ENCODE data around the gene PURA. TPM values are rescaled to one million over a fixed set of nuclear protein-coding genes. Genes with fewer than 3 reads are reported as not detected.
"Not testable (repeated sequence)": the region's sequence is repeated elsewhere in the genome, so short reads cannot be mapped to it uniquely, and the experiment has no call there.

Gene PURA
- total RNA-seq, 2 experiments from 2014 or later: 14.7 to 15.1 TPM

GRCh38 chr5:140154710-140155381 is 40.9 kb downstream of the PURA start:
- not testable (repeated sequence) for H3K4me1 Mint-ChIP-seq, H3K27ac Mint-ChIP-seq

GRCh38 chr5:140157032-140157781 is 43.3 kb downstream of the PURA start:
- DNase-seq: peak; percentile 88
- no peaks in the 10 kb centered on the region for H3K36me3 Mint-ChIP-seq (ENCODE audit: low read depth)
- H3K27me3 Mint-ChIP-seq: no peaks in the 10 kb centered on the region
- H3K9me3 Mint-ChIP-seq: no peaks in the 10 kb centered on the region
- H3K4me1 Mint-ChIP-seq: peaks cover 9% of the 10 kb centered on the region
- POLR2A ChIA-PET: no interaction called here
- peak overlapping the region; percentile 8 for H3K27ac Mint-ChIP-seq
- CTCF ChIA-PET: interaction anchor here (0.9 to 3.7 kb wide), 6 partner anchors 11 to 201 kb away, joined by 4 to 32 read pairs (median 5); partner anchors contain the start of gene CYSTM1
- peak overlapping the region; percentile 50 for H3K4me3 Mint-ChIP-seq

More at GRCh38 chr5:140154710-140155381, 40.9 kb downstream of the PURA start:
- POLR2A ChIA-PET; H3K4me3 Mint-ChIP-seq; DNase-seq; H3K9me3 Mint-ChIP-seq; H3K27me3 Mint-ChIP-seq; H3K36me3 Mint-ChIP-seq (ENCODE audit: low read depth): not testable (repeated sequence)
- CTCF ChIA-PET: interaction anchor here (0.9 to 3.7 kb wide), 6 partner anchors 9 to 186 kb away, joined by 3 to 32 read pairs (median 4); no protein-coding TSS in a partner anchor

- Mint-ChIP-seq H3K27me3 (no peaks in the 10 kb centered on the region), H3K27ac (no peak overlapping the region), H3K9me3 (no peaks in the 10 kb centered on the region), H3K4me3 (no peak overlapping the region), H3K36me3 (ENCODE audit: low read depth) (no peaks in the 10 kb centered on the region), H3K4me1 (peaks cover 9% of the 10 kb centered on the region)
- CTCF ChIA-PET: interaction anchor here (0.7 to 2.4 kb wide), 9 partner anchors 10 to 192 kb away, joined by 3 to 12 read pairs (median 5); no protein-coding TSS in a partner anchor
- POLR2A ChIA-PET: interaction anchor here (1.7 kb wide), 1 partner anchor 52 kb away, joined by 4 read pairs; no protein-coding TSS in a partner anchor
- no peak for DNase-seq
These were observed 45.4 kb downstream of the PURA start for GRCh38 chr5:140159014-140159927.

DNA sequence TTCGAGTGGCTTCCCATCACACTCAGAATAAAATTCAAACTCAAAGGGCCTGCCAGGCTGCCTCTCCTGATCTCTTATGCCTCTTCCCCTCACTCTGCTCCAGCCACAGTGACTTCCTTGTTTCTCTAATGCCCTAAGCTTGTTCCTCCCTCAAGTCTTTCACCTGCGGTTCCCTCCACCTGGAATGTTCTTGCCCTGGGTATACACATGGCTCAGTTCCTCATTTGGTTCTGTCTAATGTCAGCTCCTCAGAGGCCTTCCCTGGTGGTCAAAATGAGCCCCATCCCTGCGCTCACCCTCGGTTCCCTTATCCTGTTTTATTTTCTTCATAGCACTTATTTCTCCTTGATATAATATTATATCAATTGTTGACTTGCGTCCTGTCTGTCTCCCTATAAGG is 48.4 kb downstream of the PURA start:
- DNase-seq: no peak
- Mint-ChIP-seq H3K9me3 (no peaks in the 10 kb centered on the region), H3K4me3 (no peak overlapping the region), H3K36me3 (ENCODE audit: low read depth) (no peaks in the 10 kb centered on the region), H3K27ac (no peak overlapping the region), H3K4me1 (peaks cover 2% of the 10 kb centered on the region), H3K27me3 (peaks cover 1% of the 10 kb centered on the region)
- POLR2A ChIA-PET: no interaction called here
- CTCF ChIA-PET: no interaction called here

DNA sequence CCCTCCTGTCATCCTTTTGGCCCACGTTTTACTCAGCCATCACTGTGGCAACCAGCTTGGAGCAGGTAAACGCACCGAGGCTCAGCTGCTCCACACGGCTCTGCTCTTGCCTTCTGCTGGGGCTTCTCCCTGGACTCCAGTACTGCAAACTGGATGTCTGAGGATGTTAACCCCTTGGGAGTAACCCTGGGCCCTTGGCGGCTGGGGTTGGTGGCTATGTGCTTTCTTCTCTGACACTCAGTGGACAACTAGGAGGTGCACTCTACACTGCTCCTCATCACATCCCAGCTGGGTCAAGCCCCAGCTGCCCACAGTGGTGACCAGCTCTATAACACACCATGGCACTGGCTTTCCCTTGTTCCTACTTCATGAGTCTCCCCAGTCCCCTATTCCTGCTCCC is 48.9 kb downstream of the PURA start:
- no peak for DNase-seq
- Mint-ChIP-seq H3K36me3 (ENCODE audit: low read depth) (no peaks in the 10 kb centered on the region), H3K9me3 (no peaks in the 10 kb centered on the region), H3K4me1 (no peaks in the 10 kb centered on the region), H3K27ac (no peak overlapping the region), H3K27me3 (peaks cover 2% of the 10 kb centered on the region), H3K4me3 (no peak overlapping the region)
- ChIA-PET POLR2A (no interaction called here), CTCF (no interaction called here)

GRCh38 chr5:140165101-140165922 is 51.4 kb downstream of the PURA start:
- Mint-ChIP-seq H3K9me3 (no peaks in the 10 kb centered on the region), H3K27ac (no peak overlapping the region), H3K36me3 (ENCODE audit: low read depth) (no peaks in the 10 kb centered on the region), H3K27me3 (peaks cover 2% of the 10 kb centered on the region), H3K4me3 (no peak overlapping the region), H3K4me1 (peaks cover 5% of the 10 kb centered on the region)
- ChIA-PET POLR2A (no interaction called here), CTCF (interaction anchor here (1.1 kb wide), 1 partner anchor 12 kb away, joined by 3 read pairs; no protein-coding TSS in a partner anchor)
- no peak for DNase-seq

DNA sequence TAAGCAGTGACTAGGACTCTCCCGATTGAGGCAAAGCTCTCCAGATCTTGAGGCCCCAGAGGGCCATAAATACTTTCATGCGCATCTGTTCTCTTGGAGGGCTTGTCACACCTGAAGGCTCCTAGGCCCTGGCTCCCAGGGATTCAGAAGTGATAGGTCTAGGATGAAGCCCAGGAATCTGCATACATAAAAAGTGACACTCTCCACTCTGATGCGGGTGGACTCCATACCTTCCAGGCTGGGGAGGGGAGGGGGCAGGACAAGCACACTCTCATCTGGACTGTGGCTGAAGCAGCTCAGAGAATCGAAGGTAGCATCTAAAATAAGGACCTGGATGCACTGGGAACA is 52.0 kb downstream of the PURA start:
- Mint-ChIP-seq H3K27me3 (peaks cover 2% of the 10 kb centered on the region), H3K27ac (no peak overlapping the region), H3K4me1 (peaks cover 5% of the 10 kb centered on the region), H3K36me3 (ENCODE audit: low read depth) (no peaks in the 10 kb centered on the region), H3K9me3 (no peaks in the 10 kb centered on the region), H3K4me3 (no peak overlapping the region)
- POLR2A ChIA-PET: no interaction called here
- CTCF ChIA-PET: interaction anchor here (1.1 to 1.9 kb wide), 2 partner anchors 12 to 20 kb away, joined by 3 to 7 read pairs; no protein-coding TSS in a partner anchor
- no peak for DNase-seq

DNA sequence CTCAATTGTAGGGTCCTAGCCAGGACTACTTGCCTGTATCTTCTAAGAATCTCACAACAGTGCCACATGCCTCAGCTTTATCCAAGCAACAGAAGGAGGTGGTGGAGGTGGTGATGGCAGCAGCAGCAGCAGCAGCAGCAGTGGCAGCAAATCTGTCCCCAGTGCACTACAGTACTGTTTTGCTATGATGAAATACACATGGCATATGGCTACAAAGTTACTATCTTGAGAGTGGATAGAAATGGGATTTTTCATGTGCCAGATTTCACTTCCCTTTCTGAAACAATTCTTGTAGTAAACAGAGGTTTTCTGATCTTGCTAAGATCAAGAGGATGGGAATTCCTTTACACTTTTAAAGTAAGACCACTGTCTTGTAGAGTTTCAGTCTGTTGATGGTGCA is 53.0 kb downstream of the PURA start:
- POLR2A ChIA-PET: no interaction called here
- peaks cover 5% of the 10 kb centered on the region for H3K4me1 Mint-ChIP-seq
- H3K27me3 Mint-ChIP-seq: peaks cover 2% of the 10 kb centered on the region
- no peak overlapping the region for H3K27ac Mint-ChIP-seq
- DNase-seq: no peak
- CTCF ChIA-PET: interaction anchor here (0.6 to 1.9 kb wide), 2 partner anchors 21 to 346 kb away, joined by 4 to 7 read pairs; no protein-coding TSS in a partner anchor
- H3K4me3 Mint-ChIP-seq: no peak overlapping the region
- no peaks in the 10 kb centered on the region for H3K36me3 Mint-ChIP-seq (ENCODE audit: low read depth)
- no peaks in the 10 kb centered on the region for H3K9me3 Mint-ChIP-seq

DNA sequence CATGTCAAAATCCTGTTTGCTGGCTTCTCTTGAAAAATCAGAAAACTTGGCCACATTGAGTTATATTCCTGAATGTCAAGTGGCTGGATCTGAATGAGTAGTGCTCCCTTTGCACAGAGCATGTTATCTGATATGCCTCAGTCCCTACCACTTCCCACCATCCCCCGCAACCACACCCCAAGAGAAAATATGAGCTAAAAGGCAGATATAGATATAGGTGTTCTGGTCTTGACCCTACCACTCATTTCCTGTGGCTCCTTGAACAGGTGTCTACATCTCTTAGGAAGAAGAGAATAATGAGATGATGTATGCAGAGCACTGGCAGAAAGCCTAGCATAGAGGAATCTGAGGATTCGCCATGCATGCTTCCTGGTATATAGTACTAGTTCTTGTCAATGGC is 54.5 kb downstream of the PURA start:
- DNase-seq: no peak
- ChIA-PET POLR2A (no interaction called here), CTCF (interaction anchor here (1.5 to 2.9 kb wide), 2 partner anchors 9 to 76 kb away, joined by 3 to 12 read pairs; no protein-coding TSS in a partner anchor)
- H3K4me3 Mint-ChIP-seq: no peak overlapping the region
- H3K27ac Mint-ChIP-seq: no peak overlapping the region
- peaks cover 5% of the 10 kb centered on the region for H3K4me1 Mint-ChIP-seq
- H3K36me3 Mint-ChIP-seq (ENCODE audit: low read depth): no peaks in the 10 kb centered on the region
- H3K27me3 Mint-ChIP-seq: peaks cover 2% of the 10 kb centered on the region
- no peaks in the 10 kb centered on the region for H3K9me3 Mint-ChIP-seq

DNA sequence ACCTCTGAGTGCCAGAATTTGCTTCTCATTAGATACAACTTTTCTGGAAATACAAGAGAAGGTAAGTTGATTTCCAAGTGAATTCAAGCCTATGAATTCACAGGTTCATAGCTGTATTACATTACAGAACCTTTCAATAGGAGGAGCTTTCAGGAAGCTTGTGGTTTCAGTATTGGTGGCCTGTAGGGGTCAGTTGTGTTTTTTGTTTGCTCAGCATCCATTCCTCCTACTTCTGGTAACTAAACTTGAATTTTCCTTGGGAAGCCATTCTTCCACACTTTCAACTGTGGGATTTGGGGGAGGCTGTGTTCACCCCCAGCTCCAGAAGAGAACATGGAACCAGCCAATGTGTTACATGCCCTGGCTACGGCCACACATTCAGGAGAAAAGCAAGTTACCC is 55.5 kb downstream of the PURA start:
- ChIA-PET CTCF (interaction anchor here (0.7 to 2.9 kb wide), 3 partner anchors 10 to 201 kb away, joined by 3 to 12 read pairs (median 3); partner anchors contain the start of gene NRG2), POLR2A (interaction anchor here (1.4 kb wide), 1 partner anchor 60 kb away, joined by 3 read pairs; no protein-coding TSS in a partner anchor)
- DNase-seq: no peak
- no peaks in the 10 kb centered on the region for H3K36me3 Mint-ChIP-seq (ENCODE audit: low read depth)
- no peaks in the 10 kb centered on the region for H3K9me3 Mint-ChIP-seq
- H3K27ac Mint-ChIP-seq: no peak overlapping the region
- H3K4me1 Mint-ChIP-seq: peaks cover 9% of the 10 kb centered on the region
- peaks cover 2% of the 10 kb centered on the region for H3K27me3 Mint-ChIP-seq
- H3K4me3 Mint-ChIP-seq: no peak overlapping the region

GRCh38 chr5:140172483-140172882 is 58.6 kb downstream of the PURA start:
- H3K9me3 Mint-ChIP-seq: no peaks in the 10 kb centered on the region
- H3K4me1 Mint-ChIP-seq: peaks cover 24% of the 10 kb centered on the region
- CTCF ChIA-PET: no interaction called here
- no peak overlapping the region for H3K4me3 Mint-ChIP-seq
- H3K27ac Mint-ChIP-seq: no peak overlapping the region
- H3K36me3 Mint-ChIP-seq (ENCODE audit: low read depth): no peaks in the 10 kb centered on the region
- POLR2A ChIA-PET: no interaction called here
- DNase-seq: no peak
- H3K27me3 Mint-ChIP-seq: peaks cover 2% of the 10 kb centered on the region

DNA sequence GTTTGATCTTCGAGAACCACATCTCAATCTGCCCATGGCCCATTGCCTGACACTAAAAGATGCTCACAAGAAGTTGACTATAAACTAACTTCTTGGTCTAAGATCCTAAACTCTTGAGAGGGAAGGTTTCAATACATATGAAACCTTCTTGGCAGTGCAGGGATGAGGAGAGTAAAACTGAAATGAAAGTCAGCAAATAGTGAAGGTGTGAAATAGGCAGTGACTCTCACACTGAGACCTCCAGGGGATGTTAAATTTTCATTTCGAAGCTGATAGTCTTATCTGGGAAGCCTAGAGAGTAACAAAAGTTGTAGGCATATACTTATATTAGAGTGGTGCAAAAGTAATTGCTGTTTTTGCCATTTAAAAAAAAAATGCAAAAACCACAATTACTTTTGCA is 60.1 kb downstream of the PURA start:
- Mint-ChIP-seq H3K9me3 (no peaks in the 10 kb centered on the region), H3K27ac (no peak overlapping the region), H3K36me3 (ENCODE audit: low read depth) (no peaks in the 10 kb centered on the region), H3K4me3 (peak overlapping the region; percentile 46), H3K4me1 (peaks cover 19% of the 10 kb centered on the region), H3K27me3 (peaks cover 2% of the 10 kb centered on the region)
- ChIA-PET POLR2A (interaction anchor here (1.0 kb wide), 1 partner anchor 15 kb away, joined by 5 read pairs; no protein-coding TSS in a partner anchor), CTCF (interaction anchor here (1.3 to 1.4 kb wide), 2 partner anchors 28 to 399 kb away, joined by 4 to 5 read pairs; no protein-coding TSS in a partner anchor)
- no peak for DNase-seq

Measured in activated CD4-positive, alpha-beta memory T cell treated with anti-CD3 and anti-CD28 coated beads, Interleukin-2, amount 10 ng/mL, durations not matched to agents 7 days and 5 days (primary cell).